Astrocyte of the cerebellum (primary cell): Measurements from ENCODE around the gene DHRS4L2.

Experiments used
- DNase-seq: peaks from one replicate; pipeline ENCODE4 v3.0.0-alpha.2; 2011; ENCODE audit warnings: low read depth
- H3K4me3 ChIP-seq: 2 replicates; pipeline ENCODE4 v1.5.1; 2011; ENCODE audit warnings: mild to moderate bottlenecking, low read depth, low read length, moderate library complexity
- in situ Hi-C: cut with HindIII; loops from 2 replicates; pipeline ENCODE4 v1.10.0; 2017; ENCODE audit warnings: low sequenced_read_pairs
- TF ChIP-seq, protein P1 (sequence below): IDR thresholded peaks from 2 replicates; pipeline ENCODE4 v1.5.1; 2012; ENCODE audit warnings: low read length, low read depth, moderate library complexity, mild to moderate bottlenecking; ENCODE audit errors: missing control alignments

The DHRS4L2 gene

DNA sequence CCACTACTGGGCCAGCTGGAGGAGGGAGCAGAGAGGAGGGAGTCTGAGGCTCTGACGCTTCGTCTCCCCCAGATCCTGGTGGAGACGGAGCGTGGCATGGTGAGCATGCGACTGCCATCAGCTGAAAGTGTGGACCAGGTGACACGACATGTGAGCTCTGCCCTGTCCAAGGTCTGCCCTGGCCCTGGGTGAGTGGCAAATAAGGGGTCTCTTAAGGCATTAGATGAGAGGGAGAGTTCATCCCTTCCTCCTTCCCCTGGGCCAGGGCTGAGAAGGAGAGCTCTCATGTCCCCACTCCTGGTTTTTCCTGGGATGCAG lies 65.6 kb downstream of the DHRS4L2 start:
- H3K4me3 ChIP-seq: no peak overlapping the region
- in situ Hi-C loops: no loop called here
- DNase-seq: no peak
- TF ChIP-seq, protein P1, sequence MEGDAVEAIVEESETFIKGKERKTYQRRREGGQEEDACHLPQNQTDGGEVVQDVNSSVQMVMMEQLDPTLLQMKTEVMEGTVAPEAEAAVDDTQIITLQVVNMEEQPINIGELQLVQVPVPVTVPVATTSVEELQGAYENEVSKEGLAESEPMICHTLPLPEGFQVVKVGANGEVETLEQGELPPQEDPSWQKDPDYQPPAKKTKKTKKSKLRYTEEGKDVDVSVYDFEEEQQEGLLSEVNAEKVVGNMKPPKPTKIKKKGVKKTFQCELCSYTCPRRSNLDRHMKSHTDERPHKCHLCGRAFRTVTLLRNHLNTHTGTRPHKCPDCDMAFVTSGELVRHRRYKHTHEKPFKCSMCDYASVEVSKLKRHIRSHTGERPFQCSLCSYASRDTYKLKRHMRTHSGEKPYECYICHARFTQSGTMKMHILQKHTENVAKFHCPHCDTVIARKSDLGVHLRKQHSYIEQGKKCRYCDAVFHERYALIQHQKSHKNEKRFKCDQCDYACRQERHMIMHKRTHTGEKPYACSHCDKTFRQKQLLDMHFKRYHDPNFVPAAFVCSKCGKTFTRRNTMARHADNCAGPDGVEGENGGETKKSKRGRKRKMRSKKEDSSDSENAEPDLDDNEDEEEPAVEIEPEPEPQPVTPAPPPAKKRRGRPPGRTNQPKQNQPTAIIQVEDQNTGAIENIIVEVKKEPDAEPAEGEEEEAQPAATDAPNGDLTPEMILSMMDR: no peak

GRCh38 chr14:24054646-24055045 lies 65.9 kb downstream of the DHRS4L2 start:
- DNase-seq: no peak
- in situ Hi-C loops: no loop called here
- H3K4me3 ChIP-seq: no peak overlapping the region
- TF ChIP-seq, protein P1: no peak
